H9 (cell line): ENCODE results near the gene PLPPR2. TPM values are rescaled to one million over a fixed set of nuclear protein-coding genes. Genes with fewer than 3 reads are reported as not detected.

Source experiments
- DNase-seq: peaks from one replicate; pipeline ENCODE4 v3.0.0-alpha.2; 2017
- H2AFZ ChIP-seq: one replicate; pipeline ENCODE4 v1.6.1; 2013; ENCODE audit warnings: mild to moderate bottlenecking, low read length, control low read depth, moderate library complexity
- H2AK5ac ChIP-seq: 2 replicates; pipeline ENCODE4 v1.6.1; 2013; ENCODE audit warnings: low read length, control low read depth, mixed read lengths; ENCODE audit not compliant: insufficient read length
- H2BK120ac ChIP-seq: one replicate; pipeline ENCODE4 v1.6.1; 2013; ENCODE audit warnings: low read depth, mild to moderate bottlenecking, low read length, control low read depth, inconsistent platforms; ENCODE audit not compliant: poor library complexity, severe bottlenecking
- H2BK12ac ChIP-seq: 2 replicates; pipeline ENCODE4 v1.6.1; 2013; ENCODE audit warnings: low read length, control low read depth, mixed read lengths, low read depth; ENCODE audit not compliant: insufficient read length
- H2BK15ac ChIP-seq: 2 replicates; pipeline ENCODE4 v1.6.1; 2013; ENCODE audit warnings: low read depth, low read length, control low read depth
- H2BK20ac ChIP-seq: one replicate; pipeline ENCODE4 v1.6.1; 2013; ENCODE audit warnings: low read depth, mild to moderate bottlenecking, low read length, control low read depth, inconsistent platforms; ENCODE audit not compliant: poor library complexity, severe bottlenecking
- H2BK5ac ChIP-seq: 2 replicates; pipeline ENCODE4 v1.6.1; 2013; ENCODE audit warnings: low read length, control low read depth, mixed read lengths; ENCODE audit not compliant: insufficient read length
- H3K14ac ChIP-seq: 2 replicates; pipeline ENCODE4 v1.6.1; 2013; ENCODE audit warnings: low read length, control low read depth; ENCODE audit not compliant: insufficient read depth
- H3K18ac ChIP-seq: 2 replicates; pipeline ENCODE4 v1.6.1; 2013; ENCODE audit warnings: low read depth, mild to moderate bottlenecking, mixed read lengths, low read length, control low read depth; ENCODE audit not compliant: insufficient read length
- H3K23ac ChIP-seq: 2 replicates; pipeline ENCODE4 v1.6.1; 2013; ENCODE audit warnings: low read length, control low read depth, mixed read lengths, low read depth; ENCODE audit not compliant: insufficient read length
- H3K23me2 ChIP-seq: 2 replicates; pipeline ENCODE4 v1.6.1; 2013; ENCODE audit warnings: low read depth, mild to moderate bottlenecking, mixed read lengths, low read length, control low read depth; ENCODE audit not compliant: insufficient read length, poor library complexity, severe bottlenecking
- H3K27ac ChIP-seq: 2 replicates; pipeline ENCODE4 v1.5.1; 2013; ENCODE audit warnings: low read length, control low read depth, mixed read lengths, low read depth; ENCODE audit not compliant: insufficient read length
- H3K27me3 ChIP-seq: 2 replicates; pipeline ENCODE4 v1.6.1; 2013; ENCODE audit warnings: low read length, control low read depth, inconsistent platforms; ENCODE audit not compliant: insufficient read depth
- H3K4ac ChIP-seq: 2 replicates; pipeline ENCODE4 v1.6.1; 2013; ENCODE audit warnings: low read depth, mild to moderate bottlenecking, control low read depth, inconsistent platforms, low read length, moderate library complexity
- H3K4me1 ChIP-seq: 2 replicates; pipeline ENCODE4 v1.6.1; 2013; ENCODE audit warnings: low read length, control low read depth, inconsistent platforms; ENCODE audit not compliant: insufficient read depth
- H3K4me2 ChIP-seq: 2 replicates; pipeline ENCODE4 v1.6.1; 2013; ENCODE audit warnings: low read length, control low read depth, mixed read lengths; ENCODE audit not compliant: insufficient read length, insufficient read depth
- H3K56ac ChIP-seq: 2 replicates; pipeline ENCODE4 v1.6.1; 2013; ENCODE audit warnings: low read depth, mild to moderate bottlenecking, mixed read lengths, low read length, control low read depth; ENCODE audit not compliant: insufficient read length
- H3K79me1 ChIP-seq: 2 replicates; pipeline ENCODE4 v1.6.1; 2013; ENCODE audit warnings: low read depth, mild to moderate bottlenecking, moderate library complexity, low read length, control low read depth, inconsistent platforms; ENCODE audit not compliant: insufficient read depth, poor library complexity, severe bottlenecking
- H3K79me2 ChIP-seq: 2 replicates; pipeline ENCODE4 v1.6.1; 2013; ENCODE audit warnings: low read length, control low read depth, inconsistent platforms; ENCODE audit not compliant: insufficient read depth
- H3K9ac ChIP-seq: 2 replicates; pipeline ENCODE4 v1.6.1; 2013; ENCODE audit warnings: low read length, control low read depth, mixed read lengths; ENCODE audit not compliant: insufficient read length; ENCODE audit errors: extremely low read depth
- H3K9me3 ChIP-seq: one replicate; pipeline ENCODE4 v1.6.1; 2013; ENCODE audit warnings: low read depth, low read length, inconsistent platforms; ENCODE audit not compliant: control insufficient read depth
- H3T11ph ChIP-seq: one replicate; pipeline ENCODE4 v1.6.1; 2013; ENCODE audit warnings: mild to moderate bottlenecking, low read length, control low read depth, inconsistent platforms
- H4K20me1 ChIP-seq: one replicate; pipeline ENCODE4 v1.6.1; 2013; ENCODE audit not compliant: control insufficient read depth, insufficient read length, insufficient read depth
- H4K5ac ChIP-seq: 2 replicates; pipeline ENCODE4 v1.6.1; 2013; ENCODE audit warnings: low read depth, mild to moderate bottlenecking, mixed read lengths, low read length, control low read depth; ENCODE audit not compliant: insufficient read length
- H4K8ac ChIP-seq: replicated peaks from 2 replicates; pipeline ENCODE4 v1.6.1; 2013; ENCODE audit warnings: low read length, control low read depth, mixed read lengths, low read depth; ENCODE audit not compliant: insufficient read length
- H4K91ac ChIP-seq: 2 replicates; pipeline ENCODE4 v1.6.1; 2013; ENCODE audit warnings: low read depth, mild to moderate bottlenecking, moderate library complexity, mixed read lengths, low read length, control low read depth; ENCODE audit not compliant: insufficient read length
- H3K27ac Mint-ChIP-seq, 3 experiments: 2 replicates in 2 of 3; 3 replicates in 1 of 3; pipeline ENCODE4 v1.8.0; 2020 to 2021; ENCODE audit warnings: mixed read lengths in 3 of 3, mild to moderate bottlenecking in 1 of 3, moderate library complexity in 1 of 3
- H3K27me3 Mint-ChIP-seq: 2 replicates; pipeline ENCODE4 v1.8.0; 2021; ENCODE audit warnings: low read depth, mild to moderate bottlenecking, moderate library complexity, mixed read lengths
- H3K36me3 Mint-ChIP-seq, 3 experiments: 2 replicates in 2 of 3; 3 replicates in 1 of 3; pipeline ENCODE4 v1.8.0; 2020 to 2021; ENCODE audit warnings: low read depth in 3 of 3, mixed read lengths in 3 of 3; ENCODE audit not compliant: insufficient read depth in 1 of 3
- H3K4me1 Mint-ChIP-seq, 2 experiments: 2 replicates each; pipeline ENCODE4 v1.8.0; 2020; ENCODE audit warnings: mixed read lengths in 2 of 2
- H3K4me3 Mint-ChIP-seq, 2 experiments: 2 replicates in 1 of 2; 3 replicates in 1 of 2; pipeline ENCODE4 v1.8.0; 2020 to 2021; ENCODE audit warnings: mild to moderate bottlenecking in 2 of 2, mixed read lengths in 2 of 2, moderate library complexity in 1 of 2
- H3K9me3 Mint-ChIP-seq, 2 experiments: 2 replicates in 1 of 2; 3 replicates in 1 of 2; pipeline ENCODE4 v1.8.0; 2020; ENCODE audit warnings: mild to moderate bottlenecking in 2 of 2, mixed read lengths in 2 of 2, moderate library complexity in 1 of 2
- WGBS: extraction: QIAGEN DNeasy Blood & Tissue Kit; methylation state at CpG from one replicate; pipeline ENCODE4 v1.1.7; 2013; ENCODE audit warnings: missing lambda C conversion rate, low lambda C conversion rate, mixed read lengths; ENCODE audit not compliant: insufficient read length; ENCODE audit errors: extremely low coverage; 5-methylcytosine and 5-hydroxymethylcytosine counted together
- total RNA-seq: library from RNA; stranded (reverse); gene quantifications from 2 replicates; pipeline ENCODE4 v1.2.1, GENCODE V29; 2021
- TF ChIP-seq, protein P1 (sequence below): fragments of 200-600 bp; sonication (generic); conservative IDR thresholded peaks from 3 replicates; pipeline ENCODE4 v1.8.0; 2021; ENCODE audit warnings: antibody characterized with exemption, mild to moderate bottlenecking

Gene PLPPR2
- total RNA-seq, 1 experiment from 2014 or later, result 8.0 TPM

DNA sequence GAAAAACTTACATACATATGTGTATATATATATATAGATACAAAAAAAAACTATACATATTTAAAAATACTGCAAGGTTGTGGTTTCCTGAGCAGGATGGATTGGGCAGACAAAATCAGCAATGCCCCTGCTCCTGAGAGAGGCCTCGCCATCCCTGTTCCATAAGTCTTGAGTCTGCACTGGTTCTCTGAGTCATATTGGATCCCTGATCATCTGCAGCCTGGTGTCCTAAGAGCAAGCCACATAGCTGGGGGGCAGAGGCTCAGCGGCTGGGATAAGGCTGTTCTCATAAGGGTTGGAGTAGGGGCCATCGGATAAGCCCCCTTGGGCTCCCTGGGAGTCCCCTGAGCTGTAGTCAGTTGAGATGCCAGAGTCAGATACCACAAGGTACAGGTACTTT, 22.5 kb downstream of the PLPPR2 start:
- Mint-ChIP-seq H3K27ac (0 out of 7 replicates have a peak overlapping the region, but pooled peaks of 1 of the 3 experiments have one; percentile 44), H3K4me1 (peaks cover 15 to 35% of the 10 kb centered on the region in 2 experiments), H3K4me3 (no peak overlapping the region), H3K9me3 (no peaks in the 10 kb centered on the region), H3K36me3 (peaks cover 4 to 19% (median 18%) of the 10 kb centered on the region in 3 experiments; a peak in 6 of 7 replicates), H3K27me3 (peaks cover 2% of the 10 kb centered on the region; the same call in 1 of the 2 replicates)
- H2BK15ac ChIP-seq, result no peak overlapping the region
- no peak overlapping the region for H2BK12ac ChIP-seq
- no peak overlapping the region for H2AFZ ChIP-seq
- H2BK5ac ChIP-seq, result no peak overlapping the region
- no peak overlapping the region for H3K4ac ChIP-seq
- no peak overlapping the region for H3K9ac ChIP-seq
- no peak overlapping the region for H2BK120ac ChIP-seq
- no peak overlapping the region for H4K8ac ChIP-seq
- H3K4me2 ChIP-seq, result no peak overlapping the region
- H3K23me2 ChIP-seq, result peaks cover 8% of the 10 kb centered on the region
- H3T11ph ChIP-seq, result no peak overlapping the region
- TF ChIP-seq, protein P1, sequence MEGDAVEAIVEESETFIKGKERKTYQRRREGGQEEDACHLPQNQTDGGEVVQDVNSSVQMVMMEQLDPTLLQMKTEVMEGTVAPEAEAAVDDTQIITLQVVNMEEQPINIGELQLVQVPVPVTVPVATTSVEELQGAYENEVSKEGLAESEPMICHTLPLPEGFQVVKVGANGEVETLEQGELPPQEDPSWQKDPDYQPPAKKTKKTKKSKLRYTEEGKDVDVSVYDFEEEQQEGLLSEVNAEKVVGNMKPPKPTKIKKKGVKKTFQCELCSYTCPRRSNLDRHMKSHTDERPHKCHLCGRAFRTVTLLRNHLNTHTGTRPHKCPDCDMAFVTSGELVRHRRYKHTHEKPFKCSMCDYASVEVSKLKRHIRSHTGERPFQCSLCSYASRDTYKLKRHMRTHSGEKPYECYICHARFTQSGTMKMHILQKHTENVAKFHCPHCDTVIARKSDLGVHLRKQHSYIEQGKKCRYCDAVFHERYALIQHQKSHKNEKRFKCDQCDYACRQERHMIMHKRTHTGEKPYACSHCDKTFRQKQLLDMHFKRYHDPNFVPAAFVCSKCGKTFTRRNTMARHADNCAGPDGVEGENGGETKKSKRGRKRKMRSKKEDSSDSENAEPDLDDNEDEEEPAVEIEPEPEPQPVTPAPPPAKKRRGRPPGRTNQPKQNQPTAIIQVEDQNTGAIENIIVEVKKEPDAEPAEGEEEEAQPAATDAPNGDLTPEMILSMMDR, result no peak
- H3K18ac ChIP-seq, result no peak overlapping the region
- no peak overlapping the region for H2BK20ac ChIP-seq
- no peak overlapping the region for H3K56ac ChIP-seq
- no CpG with 5 or more reads among the region's 3 CpGs for WGBS
- no peak overlapping the region for H3K14ac ChIP-seq
- no peak for DNase-seq
- H4K5ac ChIP-seq, result no peak overlapping the region
- no peak overlapping the region for H3K27ac ChIP-seq
- H3K4me1 ChIP-seq, result no peaks in the 10 kb centered on the region
- H2AK5ac ChIP-seq, result no peak overlapping the region
- H3K23ac ChIP-seq, result no peak overlapping the region
- no peaks in the 10 kb centered on the region for H3K27me3 ChIP-seq
- H3K79me1 ChIP-seq, result no peaks in the 10 kb centered on the region
- H3K79me2 ChIP-seq, result no peaks in the 10 kb centered on the region
- H4K91ac ChIP-seq, result no peak overlapping the region
- peaks cover 4% of the 10 kb centered on the region for H4K20me1 ChIP-seq
- no peaks in the 10 kb centered on the region for H3K9me3 ChIP-seq
